SK-N-SH treated with all-trans-retinoic acid at 6 μM for 48 hours (cell line): ENCODE results near the gene PTGIR.

Experiments
- ISL1 ChIP-seq: fragments of 250-450 bp; sonication (Bioruptor Pico); IDR thresholded peaks from 2 replicates; pipeline ENCODE4 v2.1.2; 2022; ENCODE audit warnings: mild to moderate bottlenecking, moderate library complexity
- OSR1 ChIP-seq: fragments of 250-450 bp; sonication (Bioruptor Pico); IDR thresholded peaks from 2 replicates; pipeline ENCODE4 v1.8.0; 2022; ENCODE audit warnings: moderate library complexity, mild to moderate bottlenecking, inconsistent platforms
- ZFP30 ChIP-seq: fragments of 450-650 bp; formaldehyde crosslinking; IDR thresholded peaks from 2 replicates; pipeline ENCODE4 v1.5.0; 2022; ENCODE audit warnings: mild to moderate bottlenecking, moderate library complexity
- TF ChIP-seq, protein P1 (sequence below): fragments of 250-450 bp; sonication (Bioruptor Pico); IDR thresholded peaks from 2 replicates; pipeline ENCODE4 v1.8.0; 2020; ENCODE audit warnings: mild to moderate bottlenecking, moderate library complexity, borderline replicate concordance
- TF ChIP-seq, protein P2 (sequence below): fragments of 250-450 bp; sonication (Bioruptor Pico); IDR thresholded peaks from 2 replicates; pipeline ENCODE4 v1.5.1; 2021; ENCODE audit warnings: mild to moderate bottlenecking, moderate library complexity

DNA sequence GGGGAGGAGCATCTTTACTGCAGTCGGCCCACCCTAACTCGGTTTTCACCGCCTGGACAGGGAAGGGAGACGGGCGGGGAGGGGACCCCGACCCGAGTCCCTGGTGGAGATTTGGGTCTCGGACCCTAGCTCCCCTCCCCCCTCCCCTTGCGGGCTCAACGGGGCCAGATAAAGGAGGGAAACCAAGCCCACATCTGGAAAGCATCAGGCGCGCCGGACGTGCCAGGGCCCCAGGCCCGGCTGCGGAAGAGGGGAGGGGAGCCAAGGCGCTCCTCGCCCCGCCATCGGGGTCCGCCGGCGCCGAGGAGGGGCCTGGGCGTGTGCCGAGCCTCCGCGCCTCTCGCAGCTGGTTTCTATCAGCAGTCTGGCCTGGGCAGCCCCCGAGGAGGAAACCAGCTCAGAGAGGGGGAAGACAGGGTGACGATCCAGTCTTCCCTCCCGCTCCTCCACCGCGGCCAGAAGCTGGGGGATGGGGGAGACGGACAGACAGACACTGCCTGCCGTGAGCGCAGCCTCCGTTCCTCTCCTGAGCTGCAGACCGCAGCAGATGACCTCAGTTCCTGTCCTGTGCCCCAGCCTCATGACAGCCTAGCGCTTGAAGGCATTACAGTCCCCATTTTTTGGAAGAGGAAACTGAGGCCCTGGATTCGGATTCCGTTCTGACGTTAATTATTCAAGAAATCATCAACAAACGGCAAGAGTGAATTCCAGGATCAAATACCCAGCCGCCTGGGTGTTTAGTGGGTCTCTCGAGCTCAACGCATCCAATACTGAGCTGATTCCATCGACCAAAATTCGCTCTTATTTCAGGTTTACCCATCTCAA, 14.7 kb upstream of the PTGIR start:
- TF ChIP-seq OSR1 (CRISPR knock-in tag) = no peak
- TF ChIP-seq, protein P1, sequence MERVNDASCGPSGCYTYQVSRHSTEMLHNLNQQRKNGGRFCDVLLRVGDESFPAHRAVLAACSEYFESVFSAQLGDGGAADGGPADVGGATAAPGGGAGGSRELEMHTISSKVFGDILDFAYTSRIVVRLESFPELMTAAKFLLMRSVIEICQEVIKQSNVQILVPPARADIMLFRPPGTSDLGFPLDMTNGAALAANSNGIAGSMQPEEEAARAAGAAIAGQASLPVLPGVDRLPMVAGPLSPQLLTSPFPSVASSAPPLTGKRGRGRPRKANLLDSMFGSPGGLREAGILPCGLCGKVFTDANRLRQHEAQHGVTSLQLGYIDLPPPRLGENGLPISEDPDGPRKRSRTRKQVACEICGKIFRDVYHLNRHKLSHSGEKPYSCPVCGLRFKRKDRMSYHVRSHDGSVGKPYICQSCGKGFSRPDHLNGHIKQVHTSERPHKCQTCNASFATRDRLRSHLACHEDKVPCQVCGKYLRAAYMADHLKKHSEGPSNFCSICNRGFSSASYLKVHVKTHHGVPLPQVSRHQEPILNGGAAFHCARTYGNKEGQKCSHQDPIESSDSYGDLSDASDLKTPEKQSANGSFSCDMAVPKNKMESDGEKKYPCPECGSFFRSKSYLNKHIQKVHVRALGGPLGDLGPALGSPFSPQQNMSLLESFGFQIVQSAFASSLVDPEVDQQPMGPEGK = no peak
- no peak for TF ChIP-seq ISL1
- TF ChIP-seq, protein P2, sequence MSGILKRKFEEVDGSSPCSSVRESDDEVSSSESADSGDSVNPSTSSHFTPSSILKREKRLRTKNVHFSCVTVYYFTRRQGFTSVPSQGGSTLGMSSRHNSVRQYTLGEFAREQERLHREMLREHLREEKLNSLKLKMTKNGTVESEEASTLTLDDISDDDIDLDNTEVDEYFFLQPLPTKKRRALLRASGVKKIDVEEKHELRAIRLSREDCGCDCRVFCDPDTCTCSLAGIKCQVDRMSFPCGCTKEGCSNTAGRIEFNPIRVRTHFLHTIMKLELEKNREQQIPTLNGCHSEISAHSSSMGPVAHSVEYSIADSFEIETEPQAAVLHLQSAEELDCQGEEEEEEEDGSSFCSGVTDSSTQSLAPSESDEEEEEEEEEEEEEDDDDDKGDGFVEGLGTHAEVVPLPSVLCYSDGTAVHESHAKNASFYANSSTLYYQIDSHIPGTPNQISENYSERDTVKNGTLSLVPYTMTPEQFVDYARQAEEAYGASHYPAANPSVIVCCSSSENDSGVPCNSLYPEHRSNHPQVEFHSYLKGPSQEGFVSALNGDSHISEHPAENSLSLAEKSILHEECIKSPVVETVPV (CRISPR knock-in tag) = no peak
- TF ChIP-seq ZFP30 (CRISPR knock-in tag) = no peak
